ENCODE measurements around the gene IFNGR2. TPM values are rescaled to one million over a fixed set of nuclear protein-coding genes. Genes with fewer than 3 reads are reported as not detected.

IFNGR2 gene
- total and polyA plus RNA-seq, 7 donors = 11.7 to 42.9 (median 24.7) TPM

GRCh38 chr21:33449616-33450015, 46.4 kb downstream of the IFNGR2 start:
- no peak overlapping the region for H3K27ac ChIP-seq
- DNase-seq = no peak
- intact Hi-C loops (cut with DNase I) = loop anchor here (5.0 kb wide), 3 partner anchors 87 to 507 kb away; no protein-coding TSS in a partner anchor
- H3K4me1 ChIP-seq = no peaks in the 10 kb centered on the region
- no peaks in the 10 kb centered on the region for H3K9me3 ChIP-seq
- no peak for TF ChIP-seq CTCF (IDR thresholded peaks at IDR 0.05)
- no peak overlapping the region for H3K4me3 ChIP-seq
- H3K27me3 ChIP-seq (ENCODE audit: insufficient read depth in 3 of 3, low read length in 2 of 3) = no peaks in the 10 kb centered on the region
- ATAC-seq = no peak
- 81 to 86% (median 84%) methylated on average over 4 of the region's 4 CpGs for WGBS, 3 donors
- peaks cover 2 to 68% of the 10 kb centered on the region in 2 donors for H3K36me3 ChIP-seq (ENCODE audit: insufficient read depth in 1 of 2, low read depth in 1 of 2)

- Histone ChIP-seq H3K27me3 (ENCODE audit: insufficient read depth in 3 of 3, low read length in 2 of 3) (no peaks in the 10 kb centered on the region), H3K9me3 (no peaks in the 10 kb centered on the region), H3K4me3 (no peak overlapping the region), H3K36me3 (ENCODE audit: insufficient read depth in 1 of 2, low read depth in 1 of 2) (peaks cover 2 to 78% of the 10 kb centered on the region in 2 donors), H3K27ac (no peak overlapping the region), H3K4me1 (no peaks in the 10 kb centered on the region)
- peak in 2 of 4 donors; percentile 36 to 39 for ATAC-seq
- no peak for DNase-seq
- WGBS, 3 donors = 78 to 96% (median 84%) methylated on average over 1 of the region's 1 CpG
- no peak for TF ChIP-seq CTCF (IDR thresholded peaks at IDR 0.05)
- intact Hi-C loops (cut with DNase I) = no loop called here
These were observed 48.4 kb downstream of the IFNGR2 start for GRCh38 chr21:33451634-33452071.

- DNase-seq (no peak), ATAC-seq (no peak)
- Histone ChIP-seq H3K9me3 (no peaks in the 10 kb centered on the region), H3K27ac (no peak overlapping the region), H3K4me1 (no peaks in the 10 kb centered on the region), H3K4me3 (no peak overlapping the region), H3K27me3 (ENCODE audit: insufficient read depth in 3 of 3, low read length in 2 of 3) (no peaks in the 10 kb centered on the region), H3K36me3 (ENCODE audit: insufficient read depth in 1 of 2, low read depth in 1 of 2) (peaks cover 2 to 78% of the 10 kb centered on the region in 2 donors)
- TF ChIP-seq CTCF (IDR thresholded peaks at IDR 0.05) = no peak
- intact Hi-C loops (cut with DNase I) = no loop called here
- WGBS, 3 donors = 91 to 93% (median 92%) methylated on average over 3 of the region's 3 CpGs
These were observed 49.1 kb downstream of the IFNGR2 start for GRCh38 chr21:33452362-33452761.

- no peak overlapping the region for H3K4me3 ChIP-seq
- DNase-seq (no peak), ATAC-seq (no peak)
- intact Hi-C loops (cut with DNase I) = no loop called here
- H3K4me1 ChIP-seq = no peaks in the 10 kb centered on the region
- no peak overlapping the region for H3K27ac ChIP-seq
- TF ChIP-seq CTCF (IDR thresholded peaks at IDR 0.05) = no peak
- H3K27me3 ChIP-seq (ENCODE audit: insufficient read depth in 3 of 3, low read length in 2 of 3) = no peaks in the 10 kb centered on the region
- H3K36me3 ChIP-seq (ENCODE audit: insufficient read depth in 1 of 2, low read depth in 1 of 2) = peaks cover 2 to 90% of the 10 kb centered on the region in 2 donors
- WGBS, 3 donors = 90 to 94% (median 91%) methylated on average over 6 of the region's 6 CpGs
- H3K9me3 ChIP-seq = no peaks in the 10 kb centered on the region
These were observed 52.7 kb downstream of the IFNGR2 start for GRCh38 chr21:33455686-33456446.

Data from psoas muscle (tissue), 8 donors.